ENCODE results near the gene TLCD5. TPM values are rescaled to one million over a fixed set of nuclear protein-coding genes. Genes with fewer than 3 reads are reported as not detected.

TLCD5 gene
- total and polyA plus RNA-seq, 9 donors, result 4.0 to 13.2 (median 8.2) TPM

- no peak for TF ChIP-seq POLR2A (IDR thresholded peaks at IDR 0.05)
- TF ChIP-seq EP300 (IDR thresholded peaks at IDR 0.05), result no peak
- 50 to 60% (median 56%) methylated on average over 3 of the region's 3 CpGs for WGBS, 3 donors
- H3K9me3 ChIP-seq, result no peaks in the 10 kb centered on the region
- DNase-seq, result no peak
- no peaks in the 10 kb centered on the region for H3K4me1 ChIP-seq (ENCODE audit: insufficient read depth)
- H3K36me3 ChIP-seq, result no peaks in the 10 kb centered on the region
- H3K27me3 ChIP-seq, result no peaks in the 10 kb centered on the region
- intact Hi-C loops (cut with DNase I), result loop anchor here in 1 of 4 donors (10.0 kb wide), 1 partner anchor 46 kb away; the partner anchor contains the start of gene POU2F3
- no peak overlapping the region for H3K27ac ChIP-seq
- no peak overlapping the region for H3K4me3 ChIP-seq
Observed at GRCh38 chr11:120290956-120291355, 34.1 kb upstream of the TLCD5 start.

DNA sequence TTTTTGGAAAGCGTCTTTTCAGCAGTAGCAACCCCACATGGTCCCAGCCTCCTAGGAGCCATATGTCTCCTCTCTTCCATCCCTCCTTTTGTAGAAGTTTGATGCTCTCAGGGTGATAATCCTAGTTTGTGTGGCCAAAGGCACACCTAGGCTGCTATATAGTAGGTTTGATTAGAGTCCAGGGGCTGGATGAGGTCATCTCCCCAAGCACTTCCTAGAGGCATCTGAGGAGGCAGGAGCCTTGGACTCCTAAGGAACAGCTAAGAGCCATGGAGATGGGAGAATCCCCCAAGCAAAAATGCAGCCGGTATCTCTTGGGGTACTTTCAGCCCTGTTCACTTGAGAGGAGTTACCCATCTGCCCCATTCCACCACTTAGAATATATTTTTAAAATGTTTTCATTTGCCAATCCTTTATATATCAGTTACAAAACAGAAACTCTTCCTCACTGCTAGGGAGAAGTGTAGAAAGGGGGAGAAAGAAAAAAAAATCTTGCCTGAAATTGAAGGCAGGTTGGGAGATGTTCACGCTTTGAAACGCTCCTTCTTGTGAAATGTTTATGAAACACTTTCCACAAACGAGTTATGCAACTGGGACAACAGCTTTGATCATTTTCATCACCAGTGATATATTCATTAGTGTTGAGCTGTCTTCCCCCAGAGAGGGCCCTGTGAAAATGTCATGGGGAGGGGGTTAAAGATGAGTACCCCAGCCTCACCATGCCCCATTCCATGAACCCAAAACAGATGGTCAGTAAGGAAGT is 31.9 kb upstream of the TLCD5 start:
- intact Hi-C loops (cut with DNase I), result loop anchor here in 1 of 4 donors (10.0 kb wide), 1 partner anchor 48 kb away; the partner anchor contains the start of gene POU2F3
- DNase-seq, result no peak

DNA sequence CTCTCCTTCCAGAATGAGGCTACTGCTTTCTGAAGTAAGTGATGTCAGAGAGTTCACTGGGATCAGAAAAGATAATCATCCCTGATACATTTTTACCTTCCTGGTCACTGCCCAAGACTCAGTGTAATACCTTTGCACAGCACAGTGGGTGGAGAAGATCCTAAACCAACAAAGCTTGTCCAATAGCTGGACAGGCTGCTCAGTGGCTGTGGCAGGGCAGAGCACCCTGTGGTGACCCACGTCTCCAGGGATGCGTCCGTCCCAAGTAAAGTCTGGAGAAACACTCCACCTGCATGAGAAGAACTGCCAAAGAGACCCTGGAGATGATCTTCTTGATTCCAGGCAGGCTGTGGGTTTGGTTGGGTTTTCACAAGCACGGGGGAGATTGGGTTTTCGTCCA is 31.0 kb upstream of the TLCD5 start:
- Histone ChIP-seq H3K36me3 (no peaks in the 10 kb centered on the region), H3K4me3 (no peak overlapping the region), H3K27ac (no peak overlapping the region), H3K9me3 (no peaks in the 10 kb centered on the region), H3K27me3 (no peaks in the 10 kb centered on the region), H3K4me1 (ENCODE audit: insufficient read depth) (no peaks in the 10 kb centered on the region)
- no peak for DNase-seq
- intact Hi-C loops (cut with DNase I), result loop anchor here in 1 of 4 donors (2.0 to 10.0 kb wide), 2 partner anchors 49 to 119 kb away; partner anchors contain the start of gene POU2F3
- TF ChIP-seq EP300 (IDR thresholded peaks at IDR 0.05), result no peak
- no peak for TF ChIP-seq CTCF (IDR thresholded peaks at IDR 0.05)
- no peak for TF ChIP-seq POLR2A (IDR thresholded peaks at IDR 0.05)
- 67 to 82% (median 76%) methylated on average over 5 of the region's 5 CpGs for WGBS, 3 donors

More for the DNA sequence above, 31.9 kb upstream of the TLCD5 start:
- Histone ChIP-seq H3K27ac (no peak overlapping the region), H3K4me1 (ENCODE audit: insufficient read depth) (no peaks in the 10 kb centered on the region), H3K27me3 (no peaks in the 10 kb centered on the region), H3K9me3 (no peaks in the 10 kb centered on the region), H3K4me3 (no peak overlapping the region), H3K36me3 (no peaks in the 10 kb centered on the region)
- TF ChIP-seq CTCF (IDR thresholded peaks at IDR 0.05), result no peak
- TF ChIP-seq EP300 (IDR thresholded peaks at IDR 0.05), result no peak
- TF ChIP-seq POLR2A (IDR thresholded peaks at IDR 0.05), result no peak
- 43 to 55% (median 52%) methylated on average over 5 of the region's 5 CpGs for WGBS, 3 donors

DNA sequence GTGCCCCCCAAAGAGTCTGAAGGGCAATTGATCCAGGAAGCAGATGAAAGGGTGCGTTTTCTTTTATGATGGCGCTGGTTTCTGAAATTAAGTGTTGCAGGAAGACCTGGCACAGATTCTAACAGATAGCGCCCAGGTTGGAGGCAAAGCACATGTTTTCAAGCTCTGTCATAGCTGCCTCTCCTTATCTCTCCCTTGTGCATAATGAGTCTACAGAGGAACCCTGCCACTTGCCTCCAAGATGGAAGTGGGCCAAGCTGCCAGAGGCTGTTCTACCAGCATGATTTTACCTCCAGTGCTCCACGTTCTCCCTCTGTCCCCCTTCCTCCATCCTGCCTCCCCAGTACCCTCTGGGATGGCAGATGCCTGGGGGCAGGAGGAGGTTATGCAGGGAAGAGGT is 30.0 kb upstream of the TLCD5 start:
- Histone ChIP-seq H3K27me3 (no peaks in the 10 kb centered on the region), H3K27ac (no peak overlapping the region), H3K4me3 (no peak overlapping the region), H3K36me3 (no peaks in the 10 kb centered on the region), H3K9me3 (no peaks in the 10 kb centered on the region), H3K4me1 (ENCODE audit: insufficient read depth) (no peaks in the 10 kb centered on the region)
- TF ChIP-seq EP300 (IDR thresholded peaks at IDR 0.05) (no peak), CTCF (IDR thresholded peaks at IDR 0.05) (no peak), POLR2A (IDR thresholded peaks at IDR 0.05) (no peak)
- 59 to 64% (median 63%) methylated on average over 4 of the region's 4 CpGs for WGBS, 3 donors
- no peak for DNase-seq
- intact Hi-C loops (cut with DNase I), result loop anchor here in 3 of 4 donors (2.0 to 10.0 kb wide), 4 partner anchors 50 to 120 kb away; partner anchors contain the start of gene POU2F3 (in 2 of the 3)

DNA sequence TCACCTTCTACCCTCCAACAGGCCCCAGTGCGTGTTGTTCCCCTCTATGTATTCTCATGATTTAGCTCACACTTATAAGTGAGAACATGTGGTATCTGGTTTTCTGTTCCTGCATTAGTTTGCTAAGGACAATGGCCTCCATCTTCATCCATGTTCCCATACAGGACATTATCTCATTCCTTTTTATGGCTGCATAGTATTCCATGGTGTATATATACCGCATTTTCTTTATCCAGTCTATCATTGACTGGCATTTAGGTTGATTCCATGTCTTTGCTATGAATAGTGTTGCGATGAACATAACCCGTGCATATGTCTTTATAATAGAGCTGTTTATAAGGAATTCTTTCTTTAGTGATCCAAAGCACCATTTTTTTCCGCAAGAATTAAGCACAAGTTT is 28.5 kb upstream of the TLCD5 start:
- WGBS, 3 donors, result 91 to 96% (median 91%) methylated on average over 5 of the region's 5 CpGs
- no peaks in the 10 kb centered on the region for H3K27me3 ChIP-seq
- H3K27ac ChIP-seq, result no peak overlapping the region
- H3K4me3 ChIP-seq, result no peak overlapping the region
- no peaks in the 10 kb centered on the region for H3K9me3 ChIP-seq
- DNase-seq, result no peak
- H3K4me1 ChIP-seq (ENCODE audit: insufficient read depth), result no peaks in the 10 kb centered on the region
- TF ChIP-seq POLR2A (IDR thresholded peaks at IDR 0.05), result no peak
- TF ChIP-seq CTCF (IDR thresholded peaks at IDR 0.05), result no peak
- TF ChIP-seq EP300 (IDR thresholded peaks at IDR 0.05), result no peak
- no peaks in the 10 kb centered on the region for H3K36me3 ChIP-seq
- intact Hi-C loops (cut with DNase I), result loop anchor here in 3 of 4 donors (5.0 to 10.0 kb wide), 3 partner anchors 52 to 64 kb away; partner anchors contain the start of gene POU2F3 (in 2 of the 3)
